Stimulated activated CD8-positive, alpha-beta memory T cell treated with anti-CD3 and anti-CD28 coated beads, Interleukin-4, amount 100 ng/mL, for 4 hours (primary cell): ENCODE results near the gene CSF1.
"Not testable (repeated sequence)": the region's sequence is repeated elsewhere in the genome, so short reads cannot be mapped to it uniquely, and the experiment has no call there.

Experiments used
- DNase-seq, 2 donors: peaks; one replicate each; pipeline ENCODE4 v3.0.0-alpha.2; 2020; ENCODE audit warnings: low read depth in 2 of 2, low spot score in 1 of 2

Gene CSF1

DNA sequence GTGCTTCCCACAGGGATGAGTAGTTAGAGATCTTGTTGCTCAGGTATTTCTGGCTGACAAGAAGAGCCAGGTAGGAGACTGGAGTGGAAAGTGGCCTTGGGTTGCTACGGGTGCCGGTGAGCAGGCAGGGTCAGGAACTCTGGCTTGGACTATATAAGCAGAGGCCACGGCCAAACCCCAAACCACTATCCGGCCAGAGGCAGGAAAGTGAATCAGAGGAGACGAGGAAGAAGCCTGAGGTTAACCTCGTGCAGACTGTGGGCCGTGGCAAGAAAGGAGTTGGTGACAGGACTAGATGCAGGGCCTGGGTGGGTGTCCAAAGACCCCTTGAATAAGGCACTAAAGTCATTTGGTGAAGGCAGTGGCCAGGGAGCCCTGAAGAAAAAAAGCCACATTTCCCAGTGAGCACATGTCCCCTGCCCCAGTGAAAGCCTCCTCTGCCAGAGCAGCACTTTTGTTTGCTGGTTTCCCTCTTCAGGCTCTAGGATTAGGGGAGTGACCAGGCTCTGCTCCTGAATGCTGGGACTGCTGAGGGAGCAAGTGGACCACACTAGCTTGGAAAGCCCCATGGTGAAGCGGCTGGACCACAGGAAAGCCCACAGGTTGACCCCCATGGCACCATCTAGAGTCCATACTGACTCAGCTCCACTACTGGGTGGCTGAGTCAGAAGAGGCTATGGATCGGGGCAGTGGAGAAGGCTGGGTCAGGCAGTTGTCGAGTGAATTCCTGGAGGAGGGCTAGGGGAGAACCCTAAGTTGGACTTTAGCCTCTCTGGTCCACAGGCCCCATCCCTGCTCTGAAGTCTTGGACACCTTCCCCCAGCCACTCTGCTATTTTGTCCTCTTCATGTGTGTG lies 23.4 kb downstream of the CSF1 start:
- no peak for DNase-seq

DNA sequence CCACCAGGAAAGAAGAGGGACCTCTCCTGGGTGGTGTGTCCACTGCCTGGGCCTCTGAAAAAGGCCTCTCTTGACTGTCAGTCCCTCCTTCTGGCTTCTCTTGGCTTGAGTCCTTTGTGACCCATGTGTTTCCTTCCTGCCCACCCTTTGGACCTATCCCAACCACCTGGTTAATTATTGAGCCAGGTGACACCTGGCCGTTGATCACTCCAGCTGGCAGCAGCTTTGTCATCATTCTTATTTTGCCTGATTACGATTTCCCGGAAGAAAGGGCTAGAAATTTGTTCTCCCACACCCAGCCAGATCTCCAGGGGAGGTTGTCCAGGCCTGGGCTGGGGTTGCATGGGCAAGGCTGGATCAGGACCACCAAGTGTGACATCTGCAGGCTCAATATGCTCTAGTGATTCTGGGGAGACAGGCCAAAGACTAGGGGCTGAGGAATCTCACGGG lies 24.8 kb downstream of the CSF1 start:
- DNase-seq = no peak

DNA sequence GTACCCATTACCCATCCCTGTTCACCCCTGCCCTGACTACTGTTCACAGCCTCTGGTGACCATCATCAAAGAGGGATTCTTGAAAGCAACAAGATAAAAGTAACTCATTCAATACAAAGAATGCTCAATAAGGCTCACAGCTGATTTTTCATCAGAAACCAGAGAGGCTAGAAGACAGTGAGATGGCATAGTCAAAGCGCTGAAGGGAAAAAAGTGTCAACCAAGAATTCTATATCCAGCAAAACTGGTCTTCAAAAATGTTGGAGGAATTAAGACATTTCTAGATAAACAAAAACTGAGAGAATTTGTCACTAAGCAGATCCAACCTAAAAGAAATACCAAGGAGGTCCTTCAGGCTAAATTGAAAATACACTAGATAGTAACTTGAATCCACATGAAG lies 27.1 kb downstream of the CSF1 start:
- no peak for DNase-seq

DNA sequence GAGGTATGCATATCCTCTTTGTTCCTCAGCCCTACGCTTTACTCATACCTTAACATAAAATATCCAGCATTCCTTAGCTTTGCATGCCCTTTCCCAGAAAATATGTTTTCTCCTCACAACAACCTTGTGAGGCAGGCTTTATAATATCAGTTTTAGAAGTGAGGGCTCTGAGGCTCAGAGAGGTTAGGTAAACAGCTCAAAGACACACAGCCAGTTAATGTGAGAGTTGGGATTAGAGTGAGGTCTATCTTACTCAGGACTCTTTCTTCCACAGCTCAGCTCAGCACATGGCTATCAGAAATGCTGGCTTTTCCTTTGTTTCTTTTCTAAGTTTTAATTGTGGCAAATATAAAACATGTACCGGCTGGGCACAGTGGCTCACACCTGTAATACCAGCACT lies 27.9 kb downstream of the CSF1 start:
- DNase-seq = no peak

DNA sequence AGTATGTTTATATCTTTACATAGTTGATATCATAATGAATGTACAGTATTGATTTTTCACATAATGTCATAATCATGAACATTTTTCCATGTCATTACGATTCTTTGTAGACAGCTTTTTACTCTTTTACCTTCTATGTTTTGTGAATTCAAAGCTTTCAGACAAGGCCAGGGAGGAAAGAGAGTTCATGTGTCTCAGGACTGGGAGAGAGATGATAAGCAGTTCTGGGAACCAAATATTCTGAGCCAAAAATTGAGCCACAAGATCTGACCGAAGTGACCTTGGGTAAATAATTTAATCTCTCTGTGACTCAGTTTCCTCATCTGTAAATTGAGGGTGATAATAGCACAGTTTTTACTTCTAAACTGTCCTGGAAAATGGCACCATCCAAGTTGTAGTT lies 31.8 kb downstream of the CSF1 start:
- no peak for DNase-seq

DNA sequence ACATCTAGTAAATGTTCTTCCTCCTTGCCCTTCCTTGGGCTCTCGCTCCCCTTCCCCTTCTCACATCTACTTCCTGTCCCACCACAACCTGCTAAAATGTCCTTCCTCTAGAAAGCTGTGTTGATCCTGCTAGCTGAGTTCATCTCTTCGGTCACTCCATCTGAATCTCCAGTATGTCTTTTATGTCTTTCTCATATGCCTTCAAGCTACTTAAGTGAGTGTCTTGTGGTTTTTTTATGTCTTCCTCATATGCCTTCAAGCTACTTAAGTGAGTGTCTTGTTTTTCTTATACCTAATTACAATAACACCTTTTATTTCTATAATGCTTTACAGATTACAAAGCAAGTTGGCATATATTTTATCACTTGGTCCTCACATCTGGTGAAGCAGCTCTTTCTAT lies 33.9 kb downstream of the CSF1 start:
- DNase-seq = no peak

DNA sequence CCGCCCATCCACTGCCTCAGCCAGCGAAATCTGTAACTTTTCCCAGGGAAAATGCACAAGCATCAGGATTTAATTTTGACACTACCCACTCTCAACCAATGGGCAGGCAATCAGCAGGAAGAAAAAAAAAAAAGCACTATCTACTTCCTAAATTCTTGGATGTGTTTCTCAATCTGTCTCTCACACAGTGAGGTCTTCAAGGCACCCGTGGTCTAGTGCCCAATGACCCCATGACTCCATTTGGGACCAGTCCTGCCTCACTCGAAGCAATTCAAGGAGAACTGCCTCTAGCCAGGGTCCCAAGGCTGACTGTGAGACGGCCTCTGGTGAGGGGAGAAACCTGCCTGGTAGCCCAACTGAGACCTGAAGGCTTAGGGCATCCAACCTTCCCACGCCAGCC lies 35.9 kb downstream of the CSF1 start:
- no peak for DNase-seq

DNA sequence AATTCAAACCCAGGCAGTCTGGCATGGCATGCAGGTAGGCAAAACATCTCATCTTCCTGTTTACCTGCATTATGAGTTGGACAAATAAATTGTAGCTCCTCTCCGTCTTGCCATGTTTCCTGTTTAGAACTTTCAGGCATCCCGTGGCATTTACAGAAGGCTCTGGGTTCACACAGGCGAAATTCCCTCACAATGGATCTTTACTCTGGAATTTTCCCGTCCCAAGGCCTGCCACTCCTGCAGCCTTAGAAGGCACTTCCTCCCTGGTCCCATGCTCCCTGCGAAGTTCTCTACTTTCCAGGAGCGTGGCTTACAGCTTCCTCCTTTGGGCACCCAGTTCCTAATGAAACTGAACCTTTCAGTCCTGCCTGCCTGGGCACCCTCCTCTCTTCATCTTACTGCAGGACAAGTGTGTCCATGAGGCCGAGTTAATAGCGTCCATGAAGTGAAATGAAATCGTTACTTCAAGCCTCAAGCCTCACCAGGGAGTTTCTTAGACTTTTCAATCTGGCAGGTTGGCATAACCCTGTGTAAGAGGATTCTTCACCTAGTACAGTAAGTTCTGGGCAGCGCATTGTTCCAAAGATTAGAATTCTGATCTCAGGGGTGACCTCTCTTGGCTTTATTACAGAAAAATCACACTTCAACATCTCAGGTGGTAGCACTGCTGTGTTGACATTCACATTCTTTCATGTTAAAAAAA lies 37.1 kb downstream of the CSF1 start:
- DNase-seq = no peak

DNA sequence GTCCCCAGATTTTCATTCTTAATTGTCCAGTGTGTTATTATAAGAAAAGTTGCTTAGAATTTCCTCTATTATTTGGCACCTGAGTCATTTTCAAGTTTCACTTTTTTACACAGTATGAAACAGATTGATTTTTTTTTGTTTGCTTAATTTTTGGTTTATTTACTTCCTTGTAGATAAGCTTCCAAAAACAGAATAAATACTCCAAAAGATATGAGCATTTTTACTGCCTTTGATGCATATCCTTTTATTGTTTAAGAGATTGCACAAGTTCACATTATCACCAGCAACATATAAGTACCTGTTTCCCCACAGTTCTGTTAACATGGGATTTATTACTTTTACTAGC lies 37.6 kb downstream of the CSF1 start:
- DNase-seq = no peak

DNA sequence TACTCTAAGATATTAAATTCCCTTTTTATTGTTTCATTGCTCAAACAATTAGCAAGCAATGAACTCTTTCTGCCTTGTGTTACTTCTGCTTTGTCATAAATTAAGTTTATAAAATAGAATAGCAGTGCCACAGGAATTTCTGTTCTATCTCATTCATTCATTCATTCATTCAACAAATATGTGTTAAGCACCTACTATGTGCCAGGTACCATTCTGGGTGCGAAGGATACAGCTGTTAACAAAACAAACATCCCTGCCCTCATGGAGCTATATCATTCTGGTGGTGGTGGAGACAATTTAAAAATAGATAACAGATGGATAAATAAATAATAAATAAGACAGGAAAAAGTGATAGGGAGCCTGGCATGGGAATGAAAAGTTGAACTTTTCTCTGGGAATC lies 39.4 kb downstream of the CSF1 start:
- no peak for DNase-seq

DNA sequence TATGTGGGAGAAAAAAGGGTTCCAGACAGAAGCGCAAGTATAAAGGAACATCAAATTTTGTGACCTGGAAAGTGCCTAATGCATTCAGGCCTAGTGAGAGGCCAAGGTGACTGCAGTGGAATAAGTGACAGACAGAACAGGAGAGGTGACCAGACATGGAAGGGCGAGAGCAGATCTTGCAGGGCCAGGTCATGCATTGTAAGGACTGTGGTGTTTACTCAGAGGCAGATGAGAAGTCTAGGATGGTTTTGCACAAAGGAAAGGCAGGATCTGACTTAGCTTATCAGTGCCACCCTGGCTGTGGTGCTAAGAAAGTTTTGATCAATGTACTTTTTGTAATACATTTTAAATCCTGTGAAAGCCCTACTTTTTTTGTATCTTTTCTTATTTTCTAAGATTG lies 39.9 kb downstream of the CSF1 start:
- no peak for DNase-seq

DNA sequence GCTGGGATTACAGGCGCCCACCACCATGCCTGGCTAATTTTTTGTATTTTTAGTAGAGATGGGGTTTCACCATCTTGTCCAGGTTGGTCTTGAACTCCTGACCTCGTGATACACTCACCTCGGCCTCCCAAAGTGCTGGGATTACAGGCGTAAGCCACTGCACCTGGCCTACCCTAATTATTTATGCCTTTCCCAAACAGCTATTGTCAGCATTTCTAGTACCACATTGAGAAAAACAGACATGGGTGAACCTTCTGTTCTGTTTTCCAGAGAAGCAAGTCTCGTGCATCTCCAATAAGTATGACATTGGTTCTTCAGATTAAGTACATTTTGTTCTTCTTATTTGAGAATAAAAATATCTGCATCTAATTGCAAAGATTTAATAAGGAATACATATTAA lies 40.9 kb downstream of the CSF1 start:
- DNase-seq = not testable (repeated sequence)

DNA sequence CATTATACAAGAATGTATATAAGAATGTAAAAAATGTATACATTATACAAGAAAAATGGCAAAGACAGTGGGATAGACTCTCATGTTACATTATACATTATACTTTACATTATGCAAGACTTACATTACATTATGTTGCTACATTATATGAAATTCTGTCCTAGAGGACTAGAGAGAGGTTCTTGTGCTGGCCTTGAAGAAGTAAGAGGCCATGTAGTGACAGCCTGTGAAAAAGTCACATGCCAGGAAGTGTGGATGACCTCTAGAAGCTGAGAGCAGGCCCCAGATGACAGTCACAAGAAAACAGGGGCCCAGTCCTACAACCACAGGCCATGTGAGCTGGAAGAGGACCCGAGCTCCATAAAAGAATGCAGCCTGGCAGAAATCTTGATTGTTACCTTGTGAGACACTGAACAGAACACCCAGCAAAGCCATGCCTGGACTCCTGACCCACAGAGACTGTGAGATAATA lies 43.4 kb downstream of the CSF1 start:
- DNase-seq = no peak

DNA sequence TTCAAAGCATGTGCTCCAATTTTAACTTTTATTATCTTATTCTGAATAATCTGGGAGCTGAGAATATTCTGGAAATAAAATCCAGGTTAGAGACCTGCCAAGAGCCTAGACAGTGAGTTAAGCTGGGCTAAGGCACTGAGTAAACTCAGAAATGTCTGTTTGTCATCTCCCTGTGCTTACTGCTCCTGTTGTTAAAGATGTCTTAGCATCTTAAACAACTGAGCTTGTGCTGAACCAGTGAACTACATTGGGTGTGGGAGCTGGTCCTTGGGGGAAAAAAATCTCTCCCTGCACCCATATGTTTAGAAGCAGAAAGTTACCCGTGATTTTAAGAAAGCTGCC lies 49.0 kb downstream of the CSF1 start:
- DNase-seq = no peak

DNA sequence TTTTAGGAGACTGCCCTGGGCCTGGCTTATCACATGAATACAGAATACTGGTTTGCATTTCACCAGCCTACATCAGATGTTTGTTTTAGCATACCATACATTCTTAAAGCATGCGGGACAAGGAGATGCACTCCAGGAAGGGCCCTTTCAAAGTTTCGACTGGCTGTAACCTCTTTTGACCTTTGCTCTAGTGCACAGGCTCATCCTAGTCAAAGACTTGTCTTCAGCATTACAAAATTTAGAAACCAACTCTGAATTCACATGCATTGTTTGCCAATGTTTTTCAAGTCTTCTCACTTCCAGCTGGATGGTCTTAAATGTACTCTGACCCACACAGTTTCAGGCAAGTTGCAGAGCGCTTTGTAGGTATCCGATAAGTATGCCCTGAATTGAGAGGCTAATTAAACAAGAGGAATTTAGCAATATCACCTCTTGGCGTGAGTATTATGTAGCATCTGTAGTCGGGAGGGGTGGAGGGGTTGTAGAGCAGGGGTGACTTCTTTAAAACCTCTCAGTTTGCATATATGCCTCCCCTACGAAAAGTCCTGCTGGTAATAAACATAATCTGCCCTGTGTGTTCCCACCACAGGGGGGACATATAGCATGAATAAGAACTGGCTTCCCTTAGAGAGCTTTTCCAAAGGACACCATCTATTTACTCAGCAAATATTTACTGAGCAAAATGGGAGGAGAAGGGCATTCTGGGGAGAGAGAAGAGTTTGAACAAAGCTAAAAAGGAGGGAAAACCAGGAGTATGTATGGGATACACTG lies 49.5 kb downstream of the CSF1 start:
- no peak for DNase-seq

DNA sequence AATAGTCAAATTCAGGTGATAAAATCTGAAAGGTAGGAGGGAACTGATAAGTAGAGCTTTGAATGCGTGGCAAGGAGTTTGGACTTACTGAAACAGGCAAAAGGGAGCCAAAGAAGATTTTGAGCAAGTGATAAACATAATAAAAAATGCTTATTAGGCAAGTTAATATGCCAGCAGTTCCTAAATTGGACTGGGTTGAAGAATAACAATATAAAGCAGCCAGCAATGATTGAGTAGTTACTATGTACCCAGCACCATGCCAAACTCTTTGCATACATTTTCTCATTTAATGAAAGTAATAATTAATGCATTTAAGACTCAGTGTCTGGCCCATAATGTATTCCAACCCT lies 50.1 kb downstream of the CSF1 start:
- no peak for DNase-seq

DNA sequence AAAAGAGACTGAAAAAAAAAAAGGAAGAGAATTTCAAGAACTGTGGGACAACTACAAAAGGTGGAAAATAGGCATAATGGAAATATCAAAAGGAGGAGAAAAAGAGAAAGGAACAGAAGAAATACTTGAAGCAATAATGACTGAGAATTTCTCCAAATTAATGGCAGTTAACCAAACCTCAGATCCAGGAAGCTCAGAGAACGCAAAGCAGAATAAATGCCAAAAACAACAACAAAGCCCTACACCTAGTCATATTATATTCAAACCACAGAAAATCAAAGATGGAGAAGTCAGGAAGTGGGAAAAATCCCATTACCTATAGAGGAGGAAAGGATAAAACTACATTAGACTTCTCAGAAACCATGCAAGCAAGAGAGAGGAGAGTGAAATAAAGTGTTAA lies 53.2 kb downstream of the CSF1 start:
- no peak for DNase-seq

DNA sequence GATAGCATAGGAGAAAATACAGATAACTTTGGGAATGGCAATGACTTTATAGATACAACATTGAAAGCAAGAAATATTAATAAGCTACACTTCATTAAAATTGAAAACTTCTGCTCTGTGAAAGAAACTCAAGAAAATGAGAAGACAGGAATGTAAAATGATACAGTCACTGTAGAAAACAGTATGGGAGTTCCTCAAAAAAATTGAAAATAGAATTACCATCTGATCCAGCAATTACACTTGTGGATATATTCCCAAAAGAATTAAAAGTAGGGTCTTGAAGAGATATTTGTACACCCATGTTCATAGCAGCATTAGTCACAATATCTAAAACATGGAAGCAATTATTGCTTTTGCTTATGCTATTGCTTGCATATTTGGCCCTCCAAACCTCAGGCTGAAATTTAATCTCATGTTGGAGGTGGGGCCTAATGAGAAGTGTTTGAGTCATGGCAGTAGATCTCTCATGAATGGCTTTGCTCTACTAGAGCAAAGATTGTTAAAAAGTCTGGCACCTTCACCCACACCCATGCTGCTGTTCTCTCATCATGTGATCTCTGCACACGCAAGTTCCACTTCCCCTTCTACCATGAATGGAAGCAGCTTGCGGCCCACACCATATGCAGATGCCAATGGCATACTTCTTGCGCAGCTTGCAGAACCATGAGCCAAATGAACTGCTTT lies 58.6 kb downstream of the CSF1 start:
- DNase-seq = no peak

DNA sequence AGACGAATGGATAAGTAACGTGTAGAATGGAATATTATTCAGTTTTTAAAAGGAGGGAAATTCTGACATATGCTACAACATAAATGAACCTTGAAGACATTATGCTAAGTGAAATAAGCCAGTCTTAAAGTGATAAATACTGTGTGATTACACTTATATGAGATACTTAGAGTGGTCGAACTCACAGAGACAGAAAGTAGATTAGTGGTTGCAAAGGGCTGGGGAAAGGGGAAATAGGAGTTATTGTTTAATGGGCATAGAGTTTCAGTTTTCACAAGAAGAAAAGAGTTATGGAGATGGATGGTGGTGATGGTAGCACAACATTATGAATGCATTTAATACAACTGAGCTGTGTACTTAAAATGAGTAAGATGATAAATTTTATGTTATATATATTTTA lies 59.3 kb downstream of the CSF1 start:
- DNase-seq = no peak

DNA sequence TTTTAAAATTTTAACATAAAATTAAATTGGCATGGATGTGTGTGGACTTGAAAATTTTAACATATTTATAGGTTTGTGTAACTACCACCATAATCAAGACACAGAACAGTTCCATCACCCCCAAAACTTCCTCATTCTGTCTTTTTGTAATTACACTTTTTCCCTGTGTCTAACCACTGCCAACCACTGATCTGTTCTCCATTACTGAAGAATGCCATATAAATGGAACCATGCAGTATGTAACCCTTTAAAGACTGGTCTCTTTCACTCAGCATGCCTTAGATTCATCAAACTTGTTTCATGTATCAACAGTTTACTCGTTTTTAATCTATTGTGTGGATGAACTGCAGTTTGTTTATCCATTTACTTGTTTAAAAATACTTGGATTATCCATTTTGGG lies 60.9 kb downstream of the CSF1 start:
- DNase-seq = no peak

DNA sequence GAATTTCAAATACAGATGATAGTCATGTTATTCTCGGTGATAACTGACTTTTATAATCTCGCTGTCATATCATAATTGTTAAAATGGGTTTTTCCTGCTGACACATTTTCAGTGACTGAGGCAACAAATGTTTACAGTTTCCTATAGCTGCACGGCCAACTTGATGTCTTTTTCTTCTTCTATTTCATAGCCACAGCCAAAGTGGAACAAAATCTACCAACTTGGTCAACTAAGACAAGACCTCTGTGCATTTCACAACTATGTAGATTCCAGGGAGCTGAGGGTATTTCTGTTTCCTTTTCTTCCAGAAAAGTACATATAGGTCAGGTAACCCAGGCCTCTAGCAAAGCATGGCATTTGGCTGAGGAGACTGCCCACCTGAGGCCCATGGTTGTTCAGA lies 63.5 kb downstream of the CSF1 start:
- no peak for DNase-seq

DNA sequence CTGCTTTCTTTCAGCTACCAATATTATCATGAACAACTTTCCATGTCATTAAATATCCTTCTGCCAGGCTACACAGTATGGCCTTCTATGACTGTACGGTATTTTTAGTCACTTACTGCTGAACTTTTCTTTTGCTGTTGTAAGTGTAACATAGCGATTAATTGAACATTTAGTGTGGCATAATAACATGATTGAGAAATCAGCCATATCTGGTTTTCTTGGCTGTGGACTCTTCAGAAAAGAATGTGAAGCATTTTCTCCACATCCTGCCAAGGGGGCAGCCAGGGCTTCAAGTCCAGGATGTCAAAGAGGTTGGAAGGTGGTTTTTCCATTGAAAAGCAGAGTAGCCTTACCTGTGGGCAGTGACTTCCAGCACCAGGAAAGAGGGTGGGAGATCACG lies 65.1 kb downstream of the CSF1 start:
- no peak for DNase-seq
